HG03025 (cell line): ENCODE data around the gene PGLYRP2.

ENCODE experiments used
- ATAC-seq: cut with Tn5 transposase; IDR thresholded peaks from one replicate; pipeline ENCODE4 v1.9.1; 2021; ENCODE audit warnings: mild to moderate bottlenecking, moderate library complexity; ENCODE audit not compliant: unreplicated experiment, low FRiP score

The PGLYRP2 gene

GRCh38 chr19:15442142-15442920, 37.0 kb downstream of the PGLYRP2 start:
- no peak for ATAC-seq

GRCh38 chr19:15441317-15441716, 38.0 kb downstream of the PGLYRP2 start:
- ATAC-seq: no peak

GRCh38 chr19:15439821-15440641, 39.3 kb downstream of the PGLYRP2 start:
- ATAC-seq: no peak

GRCh38 chr19:15439078-15439799, 40.1 kb downstream of the PGLYRP2 start:
- no peak for ATAC-seq

- ATAC-seq: no peak
Measured at GRCh38 chr19:15438577-15438976, 40.7 kb downstream of the PGLYRP2 start.

- no peak for ATAC-seq
Measured at GRCh38 chr19:15438124-15438496, 41.2 kb downstream of the PGLYRP2 start.

GRCh38 chr19:15437355-15438123, 41.8 kb downstream of the PGLYRP2 start:
- ATAC-seq: no peak

GRCh38 chr19:15436826-15437110, 42.5 kb downstream of the PGLYRP2 start:
- no peak for ATAC-seq

- ATAC-seq: no peak
Measured at GRCh38 chr19:15436012-15436825, 43.1 kb downstream of the PGLYRP2 start.

GRCh38 chr19:15433519-15434069, 45.7 kb downstream of the PGLYRP2 start:
- no peak for ATAC-seq

- ATAC-seq: peak; percentile 69
Measured at GRCh38 chr19:15432629-15433518, 46.4 kb downstream of the PGLYRP2 start.

- peak; percentile 14 for ATAC-seq
Measured at GRCh38 chr19:15432018-15432494, 47.2 kb downstream of the PGLYRP2 start.

GRCh38 chr19:15431396-15432017, 47.8 kb downstream of the PGLYRP2 start:
- ATAC-seq: no peak

GRCh38 chr19:15430526-15431120, 48.7 kb downstream of the PGLYRP2 start:
- no peak for ATAC-seq

- no peak for ATAC-seq
Measured at GRCh38 chr19:15429825-15430467, 49.4 kb downstream of the PGLYRP2 start.

GRCh38 chr19:15428956-15429824, 50.1 kb downstream of the PGLYRP2 start:
- no peak for ATAC-seq
